Smooth muscle cell (in vitro differentiated cells): ENCODE results near the gene FNDC5. TPM values are rescaled to one million over a fixed set of nuclear protein-coding genes. Genes with fewer than 3 reads are reported as not detected.
A peak's percentile ranks its signal among the peaks of the same experiment; 100 is the strongest.

Source experiments
- DNase-seq: peaks from one replicate; lab custom pipeline; 2025; ENCODE audit not compliant: unreplicated experiment; lab: John Stamatoyannopoulos, UW
- H2AFZ ChIP-seq: fragments of 200-600 bp; sonication (generic); 2 replicates; pipeline ENCODE4 v1.6.0; 2016; ENCODE audit warnings: antibody characterized with exemption, low read depth, mild to moderate bottlenecking
- H3F3A ChIP-seq: fragments of 200-600 bp; sonication (generic); 2 replicates; pipeline ENCODE4 v1.6.0; 2017; ENCODE audit warnings: antibody characterized with exemption, low read depth
- H3K27ac ChIP-seq: fragments of 200-600 bp; sonication (generic); 2 replicates; pipeline ENCODE4 v1.5.1; 2016; ENCODE audit warnings: low read depth, mild to moderate bottlenecking
- H3K27me3 ChIP-seq: fragments of 200-600 bp; sonication (generic); 2 replicates; pipeline ENCODE4 v1.6.1; 2016; ENCODE audit warnings: low read depth, mild to moderate bottlenecking
- H3K36me3 ChIP-seq: fragments of 200-600 bp; sonication (generic); 2 replicates; pipeline ENCODE4 v1.5.1; 2016; ENCODE audit warnings: low read depth
- H3K4me1 ChIP-seq: fragments of 200-600 bp; sonication (generic); 2 replicates; pipeline ENCODE4 v1.5.1; 2016; ENCODE audit warnings: low read depth
- H3K4me2 ChIP-seq: fragments of 200-600 bp; sonication (generic); 2 replicates; pipeline ENCODE4 v1.6.0; 2016; ENCODE audit warnings: mild to moderate bottlenecking
- H3K4me3 ChIP-seq: fragments of 200-600 bp; sonication (generic); 2 replicates; pipeline ENCODE4 v1.5.1; 2016; ENCODE audit warnings: mild to moderate bottlenecking
- H3K79me2 ChIP-seq: fragments of 200-600 bp; sonication (generic); 2 replicates; pipeline ENCODE4 v1.6.0; 2016; ENCODE audit warnings: low read depth, mild to moderate bottlenecking
- H3K9ac ChIP-seq: fragments of 200-600 bp; sonication (generic); 2 replicates; pipeline ENCODE4 v1.6.0; 2016; ENCODE audit warnings: low read depth
- H3K9me3 ChIP-seq: fragments of 200-600 bp; sonication (generic); replicated peaks from 2 replicates; pipeline ENCODE4 v1.5.1; 2016; ENCODE audit warnings: low read depth
- H4K20me1 ChIP-seq: fragments of 200-600 bp; sonication (generic); 2 replicates; pipeline ENCODE4 v1.6.0; 2016; ENCODE audit warnings: low read depth
- CTCF ChIP-seq: fragments of 200-600 bp; sonication (generic); IDR thresholded peaks from 2 replicates; pipeline ENCODE4 v1.5.1; 2017; ENCODE audit warnings: borderline replicate concordance, mild to moderate bottlenecking, antibody characterized with exemption; ENCODE audit not compliant: insufficient read depth, poor library complexity, severe bottlenecking
- WGBS: methylation state at CpG from one replicate; pipeline ENCODE4 v1.1.7; 2016; ENCODE audit warnings: low lambda C conversion rate; 5-methylcytosine and 5-hydroxymethylcytosine counted together
- polyA plus RNA-seq: library from polyadenylated mRNA; unstranded; fragments of >200 nt; fragmentation: Nextera tagmentation; extraction: Ambion mirVana; gene quantifications from 2 replicates; pipeline ENCODE4 v1.2.1, GENCODE V29; 2016
- total RNA-seq: library from RNA; depleted of rRNA; stranded (reverse); fragments of >200 nt; gene quantifications from 2 replicates; pipeline ENCODE4 v1.2.3, GENCODE V29; 2014

FNDC5 gene
- total RNA-seq (not detected in 2 replicates), polyA plus RNA-seq (not detected in 2 replicates)

GRCh38 chr1:32870615-32871363, at the start of gene FNDC5:
Gene FNDC5, minus strand, starts transcription at chr1:32870912.
- Histone ChIP-seq H4K20me1 (no peaks in the 10 kb centered on the region), H3K79me2 (no peaks in the 10 kb centered on the region)
- 7% methylated on average over 22 of the region's 99 CpGs for WGBS

GRCh38 chr1:32919811-32920733, 49.4 kb upstream of the FNDC5 start:
- no peak overlapping the region for H3K9ac ChIP-seq
- peak overlapping the region; percentile 67 for H3K27ac ChIP-seq
- DNase-seq: no peak
- H3K4me1 ChIP-seq: peaks cover 6% of the 10 kb centered on the region
- no peaks in the 10 kb centered on the region for H3K27me3 ChIP-seq
- no peaks in the 10 kb centered on the region for H3K36me3 ChIP-seq
- H3F3A ChIP-seq: no peaks in the 10 kb centered on the region
- no peaks in the 10 kb centered on the region for H3K9me3 ChIP-seq
- no peaks in the 10 kb centered on the region for H3K79me2 ChIP-seq
- no peak for TF ChIP-seq CTCF
- peak overlapping the region; percentile 68 for H2AFZ ChIP-seq
- WGBS: 87% methylated on average over 11 of the region's 11 CpGs
- H3K4me2 ChIP-seq: peak overlapping the region; percentile 67
- no peaks in the 10 kb centered on the region for H4K20me1 ChIP-seq
- no peak overlapping the region for H3K4me3 ChIP-seq

More at GRCh38 chr1:32870615-32871363, at the start of gene FNDC5:
- peaks cover 24% of the 10 kb centered on the region for H3K27me3 ChIP-seq
- DNase-seq: no peak
- no peak for TF ChIP-seq CTCF
- H3K27ac ChIP-seq: no peak within 1 kb of the TSS
- H3K9me3 ChIP-seq: no peaks in the 10 kb centered on the region
- H2AFZ ChIP-seq: no peak within 1 kb of the TSS
- peak within 1 kb of the TSS; percentile 48 for H3K4me3 ChIP-seq
- H3F3A ChIP-seq: no peaks in the 10 kb centered on the region
- no peak within 1 kb of the TSS for H3K9ac ChIP-seq
- peaks cover 14% of the 10 kb centered on the region for H3K4me1 ChIP-seq
- peak within 1 kb of the TSS; percentile 86 for H3K4me2 ChIP-seq
- no peaks in the 10 kb centered on the region for H3K36me3 ChIP-seq

- H3K9ac ChIP-seq: no peak overlapping the region
- H3F3A ChIP-seq: no peaks in the 10 kb centered on the region
- no peak overlapping the region for H2AFZ ChIP-seq
- H3K27me3 ChIP-seq: no peaks in the 10 kb centered on the region
- no peaks in the 10 kb centered on the region for H4K20me1 ChIP-seq
- no peak overlapping the region for H3K4me2 ChIP-seq
- H3K27ac ChIP-seq: no peak overlapping the region
- H3K4me1 ChIP-seq: no peaks in the 10 kb centered on the region
- H3K36me3 ChIP-seq: no peaks in the 10 kb centered on the region
- no peak for TF ChIP-seq CTCF
- 39% methylated on average over 1 of the region's 1 CpG for WGBS
- H3K79me2 ChIP-seq: no peaks in the 10 kb centered on the region
- DNase-seq: no peak
- no peak overlapping the region for H3K4me3 ChIP-seq
- H3K9me3 ChIP-seq: no peaks in the 10 kb centered on the region
These were observed 47.5 kb upstream of the FNDC5 start for GRCh38 chr1:32918179-32918578.
